NCI-H2196 treated with DMSO at 0.1 percent for 48 hours (cell line): ENCODE results near the gene PTPRS.
"Not testable (repeated sequence)": the region's sequence is repeated elsewhere in the genome, so short reads cannot be mapped to it uniquely, and the experiment has no call there.

Experiments
- DNase-seq: peaks from one replicate; lab custom pipeline; 2025; ENCODE audit not compliant: unreplicated experiment; lab: John Stamatoyannopoulos, UW

Gene PTPRS

GRCh38 chr19:5333581-5334365 is 6.8 kb downstream of the PTPRS start:
- DNase-seq = no peak

DNA sequence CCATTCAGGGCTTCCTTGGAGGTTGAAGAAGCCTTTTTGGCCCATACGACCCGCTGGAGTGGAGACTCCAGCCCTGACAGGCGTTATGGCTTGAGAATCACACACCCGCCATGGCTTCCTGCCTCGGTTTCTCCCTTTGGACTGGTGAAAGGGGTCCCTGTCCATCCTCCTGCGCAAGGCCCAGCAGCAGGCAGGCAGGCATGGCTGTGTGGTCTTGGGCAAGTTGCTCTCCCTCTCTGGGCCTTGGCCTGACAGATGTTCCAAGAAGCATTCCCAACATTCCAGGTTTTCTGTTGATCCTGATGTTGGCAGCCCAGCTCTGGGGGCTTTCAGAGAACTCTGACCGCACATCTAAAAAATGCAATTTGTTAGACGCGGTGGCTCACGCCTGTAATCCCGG is 8.1 kb downstream of the PTPRS start:
- no peak for DNase-seq

GRCh38 chr19:5331790-5332189 is 8.8 kb downstream of the PTPRS start:
- DNase-seq = no peak

DNA sequence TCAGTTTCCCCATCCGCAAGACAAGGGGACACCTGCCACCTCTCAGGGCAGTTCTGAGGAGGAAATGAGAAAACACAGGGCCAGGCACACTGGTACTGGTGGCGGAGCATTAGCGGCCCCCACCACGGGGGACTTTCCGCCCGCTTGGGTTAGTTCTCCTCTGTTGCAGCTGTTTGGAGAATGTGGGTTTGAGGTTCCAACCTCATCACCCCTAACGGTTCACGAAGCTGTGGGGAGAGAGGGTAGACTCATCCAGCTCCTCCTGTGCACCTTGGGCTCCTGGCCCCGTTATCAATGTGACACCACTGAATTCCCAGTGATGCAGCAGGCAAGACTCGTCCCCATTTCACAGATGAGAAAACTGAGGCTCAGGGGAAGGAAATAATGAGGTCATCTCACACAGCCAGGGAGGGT is 10.3 kb downstream of the PTPRS start:
- no peak for DNase-seq

- DNase-seq = no peak
Measured at GRCh38 chr19:5329141-5329540, 11.5 kb downstream of the PTPRS start.

- DNase-seq = not testable (repeated sequence)
Measured at GRCh38 chr19:5328407-5328806, 12.2 kb downstream of the PTPRS start.

DNA sequence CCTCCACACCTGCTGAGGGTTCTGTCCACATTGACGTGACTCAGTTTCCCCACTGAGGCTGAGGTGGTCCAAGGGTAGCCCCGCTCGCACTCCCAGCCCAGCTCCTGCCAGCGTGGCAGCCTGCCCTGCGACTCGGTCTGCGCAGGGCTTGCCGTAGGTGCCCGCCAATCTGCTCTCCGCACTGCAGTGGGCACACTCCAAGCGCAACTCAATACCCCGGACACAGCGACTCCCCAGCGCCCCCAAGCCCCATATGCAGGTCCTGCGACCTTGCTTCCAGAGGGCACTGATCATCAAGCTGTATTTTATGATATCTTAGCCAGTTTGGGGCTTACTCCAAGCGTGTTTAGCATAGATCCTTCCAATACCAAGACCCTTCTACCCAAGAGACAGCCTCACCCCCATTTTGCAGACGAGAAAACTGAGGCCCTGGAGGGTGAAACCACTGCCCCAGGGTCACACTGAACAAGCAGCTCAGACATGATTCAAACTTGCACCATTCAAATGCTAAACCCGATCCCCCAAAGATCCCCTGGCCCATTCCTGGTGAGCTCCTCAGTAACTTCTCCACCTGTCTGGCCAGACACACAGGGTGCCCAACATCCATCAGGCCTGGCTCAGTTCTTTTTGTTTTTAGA is 13.5 kb downstream of the PTPRS start:
- DNase-seq = no peak

GRCh38 chr19:5326545-5326944 is 14.1 kb downstream of the PTPRS start:
- DNase-seq = no peak

DNA sequence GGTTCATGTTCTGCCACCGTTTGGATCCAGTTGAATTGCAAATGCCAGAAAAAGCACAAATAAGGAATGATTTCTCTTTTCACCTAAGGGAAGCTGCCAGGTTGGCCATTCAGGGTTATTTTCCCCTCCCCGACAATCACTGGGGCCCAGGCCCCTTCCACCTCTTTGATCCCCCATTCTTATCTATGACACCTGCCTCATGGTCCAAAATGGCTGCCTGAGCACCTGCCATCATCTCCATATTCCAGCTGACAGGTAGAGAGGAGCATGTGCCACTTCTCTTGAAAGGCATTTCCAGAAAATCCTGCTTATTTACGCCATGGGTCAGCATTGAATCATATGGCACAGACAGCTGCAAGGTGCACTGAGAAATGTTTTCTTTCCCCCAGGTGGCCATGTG is 15.7 kb downstream of the PTPRS start:
- DNase-seq = no peak

DNA sequence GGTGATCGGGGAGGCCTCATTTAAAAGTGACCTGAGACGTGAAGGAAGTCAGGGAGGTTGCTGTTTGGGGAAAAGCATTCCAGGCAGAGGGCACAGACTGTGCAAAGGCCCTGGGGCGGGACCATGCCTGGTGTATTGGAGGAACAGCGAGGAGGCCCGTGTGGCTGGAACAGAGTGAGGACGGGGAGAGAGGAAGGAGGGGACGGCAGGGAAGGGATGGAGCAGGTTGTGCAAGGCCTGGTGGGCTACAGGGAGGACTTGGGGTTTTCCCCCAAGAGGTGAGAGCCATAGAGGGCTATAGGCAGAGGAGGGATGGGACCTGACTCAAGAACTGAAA is 17.2 kb downstream of the PTPRS start:
- no peak for DNase-seq

- DNase-seq = no peak
Measured at GRCh38 chr19:5321851-5322681, 18.5 kb downstream of the PTPRS start.

DNA sequence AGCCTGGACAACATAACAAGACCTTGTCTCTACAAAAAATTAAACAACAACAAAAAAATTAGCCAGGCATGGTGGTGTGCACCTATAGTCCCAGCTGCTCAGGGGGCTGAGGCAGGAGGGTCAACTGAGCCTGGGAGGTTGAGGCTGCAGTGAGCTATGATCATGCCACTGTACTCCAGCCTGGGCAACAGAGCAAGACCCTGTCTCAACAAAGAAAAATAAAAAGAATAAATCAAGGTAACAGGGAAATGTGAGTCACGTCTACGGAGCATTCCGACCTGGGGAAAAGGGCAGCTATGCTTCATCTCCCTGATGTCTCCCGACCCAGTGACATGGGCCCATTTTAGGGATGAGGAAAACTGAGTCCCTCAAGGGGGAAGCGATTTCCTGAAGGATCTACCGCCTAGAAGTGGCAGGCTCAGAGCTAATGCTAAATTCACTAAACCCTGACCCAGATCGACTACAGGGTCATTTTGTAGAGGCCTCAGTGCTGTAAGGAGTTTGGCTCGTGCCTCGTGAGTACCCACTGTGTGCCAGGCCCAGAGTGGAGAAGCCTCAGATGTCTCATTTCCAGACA is 19.5 kb downstream of the PTPRS start:
- no peak for DNase-seq

DNA sequence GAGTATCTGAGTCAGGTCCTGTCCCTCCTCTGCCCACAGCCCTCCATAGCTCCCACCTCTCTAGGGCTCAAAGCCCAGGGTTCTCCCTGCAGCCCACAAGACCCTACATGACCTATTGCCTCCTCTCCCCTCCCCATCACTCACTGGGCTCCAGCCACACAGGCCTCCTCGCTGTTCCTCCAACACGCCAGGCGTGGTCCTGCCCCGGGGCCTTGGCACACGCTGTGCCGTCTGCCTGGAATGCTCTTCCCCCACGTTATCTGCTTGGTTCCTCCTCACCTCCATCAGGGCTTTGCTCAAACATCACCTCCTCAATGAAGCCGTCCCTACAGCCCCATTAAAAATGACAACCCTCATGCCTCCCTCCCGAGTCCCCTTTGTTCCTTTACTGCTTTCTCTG is 21.1 kb downstream of the PTPRS start:
- no peak for DNase-seq

DNA sequence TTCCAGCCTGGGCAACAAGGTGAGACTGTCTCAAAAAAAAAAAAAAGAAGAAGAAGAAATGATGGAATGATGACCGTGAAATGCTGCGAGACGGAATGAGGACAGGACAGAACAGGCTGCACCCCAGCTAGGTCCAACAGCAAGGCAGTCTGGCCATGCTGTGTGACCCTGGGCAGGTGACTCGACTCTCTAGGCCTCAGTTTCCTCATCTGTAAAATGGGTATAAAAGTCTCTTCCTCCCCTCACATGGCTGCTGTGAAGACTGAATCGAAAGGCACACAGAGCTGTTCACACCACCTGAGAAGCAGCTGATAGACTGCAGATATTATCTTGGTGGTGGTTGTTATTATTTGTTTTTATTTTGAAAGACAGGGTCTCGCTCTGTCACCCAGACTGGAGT is 22.3 kb downstream of the PTPRS start:
- no peak for DNase-seq

- DNase-seq = no peak
Measured at GRCh38 chr19:5317321-5317720, 23.3 kb downstream of the PTPRS start.

- DNase-seq = no peak
Measured at GRCh38 chr19:5316138-5316537, 24.5 kb downstream of the PTPRS start.

DNA sequence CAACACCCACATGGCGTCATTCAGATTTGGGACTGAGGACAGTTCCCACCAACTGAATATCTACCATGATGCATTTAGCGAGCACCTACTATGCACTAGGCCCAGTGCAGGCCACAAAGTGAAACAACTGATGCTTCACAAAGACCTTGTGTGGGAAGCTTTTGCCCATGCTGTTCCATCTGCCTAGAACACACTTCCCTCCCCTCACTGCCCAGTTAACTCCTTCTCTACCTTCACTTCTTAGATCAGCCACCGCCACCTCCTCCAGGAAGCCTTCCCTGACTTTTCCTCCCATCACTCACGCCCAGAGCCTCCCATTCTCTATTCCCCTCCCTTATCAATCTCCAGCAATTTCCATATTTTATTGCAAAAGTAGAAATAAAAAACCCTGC is 25.7 kb downstream of the PTPRS start:
- no peak for DNase-seq

DNA sequence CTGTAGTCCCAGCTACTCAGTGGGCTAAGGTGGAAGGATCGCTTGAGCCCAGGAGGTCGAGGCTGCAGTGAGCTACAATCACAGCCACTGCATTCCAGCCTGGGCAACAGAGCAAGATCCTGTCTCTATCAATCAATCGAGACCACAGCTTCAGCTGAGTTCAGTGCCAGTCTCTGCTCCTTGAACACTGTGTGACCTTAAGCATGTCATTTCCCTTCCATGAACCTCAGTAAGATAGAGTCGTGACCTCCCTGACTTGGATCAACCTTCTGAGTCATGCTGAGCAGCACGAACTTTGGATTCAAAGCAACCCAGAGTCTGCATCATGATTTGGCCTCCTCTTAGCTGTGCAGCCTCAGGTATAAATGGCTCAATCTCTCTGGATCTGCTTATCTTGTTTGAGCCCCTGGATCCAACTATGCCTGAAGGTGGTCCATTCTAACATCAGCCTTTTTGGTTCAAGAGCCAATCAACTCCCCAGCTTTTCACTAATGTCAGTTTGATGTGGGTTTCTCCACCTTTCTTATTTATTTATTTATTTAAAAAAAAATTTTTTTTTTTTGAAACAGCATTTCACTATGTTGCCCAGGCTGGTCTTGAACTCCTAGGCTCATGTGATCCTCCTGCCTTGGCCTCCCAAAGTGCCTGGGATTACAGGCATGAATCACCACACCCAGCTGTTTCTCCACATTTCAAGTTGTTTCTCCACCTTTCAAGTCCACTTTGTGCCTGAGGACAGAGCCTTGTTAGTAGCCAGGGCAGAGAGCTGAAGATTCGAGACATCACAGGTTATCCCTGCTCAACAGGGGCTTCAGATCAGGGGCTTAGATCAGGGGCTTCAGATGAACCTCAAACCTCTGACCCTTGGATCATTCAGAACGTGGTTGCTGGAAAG is 26.4 kb downstream of the PTPRS start:
- DNase-seq = no peak

GRCh38 chr19:5313307-5313706 is 27.3 kb downstream of the PTPRS start:
- no peak for DNase-seq

DNA sequence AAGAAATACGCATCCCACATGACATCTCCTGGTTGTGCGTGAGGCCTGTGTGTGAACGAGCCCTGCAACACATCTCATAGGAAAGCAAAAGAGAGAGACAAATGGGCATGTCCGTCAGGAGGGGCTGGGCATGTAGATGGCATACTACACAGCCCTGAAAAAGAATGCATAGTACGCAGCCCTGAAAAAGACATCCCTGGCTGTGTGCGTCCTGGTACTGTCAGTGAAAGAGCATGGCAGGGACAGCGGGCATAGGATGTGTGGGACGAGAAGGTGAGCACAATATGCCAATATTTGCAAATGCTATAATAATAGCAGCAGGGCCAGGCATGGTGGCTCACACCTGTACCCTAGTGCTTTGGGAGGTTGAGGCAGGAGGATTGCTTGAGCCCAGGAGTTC is 28.6 kb downstream of the PTPRS start:
- no peak for DNase-seq
